Measurements from ENCODE around the gene HIRA. TPM values are rescaled to one million over a fixed set of nuclear protein-coding genes. Genes with fewer than 3 reads are reported as not detected.

The HIRA gene
- total and polyA plus RNA-seq, 2 of the 8 experiments (the other 6 are each of a cell fraction or from before 2014, with no cell fraction given): 34.9 to 67.2 TPM

DNA sequence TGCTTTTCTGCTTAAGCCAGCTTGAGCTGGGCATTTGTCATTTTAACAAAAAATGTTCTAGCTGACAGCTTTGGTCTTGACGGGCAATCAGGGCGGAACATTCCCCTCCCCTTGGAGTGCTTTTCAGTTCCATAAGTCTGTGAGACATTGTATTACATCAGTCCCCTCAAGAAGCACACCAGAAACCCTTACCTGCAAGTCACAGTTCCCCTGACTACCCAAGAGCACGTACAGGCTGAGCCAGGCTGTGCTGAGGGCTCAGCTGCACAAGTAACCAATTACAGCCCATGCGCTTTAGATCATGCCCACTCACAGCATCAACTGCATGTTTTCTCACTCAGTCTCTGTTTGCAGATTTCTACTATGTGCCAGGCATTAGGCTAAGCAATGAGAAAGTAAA lies 19.1 kb downstream of the HIRA start:
- no peak overlapping the region for H2AK5ac ChIP-seq (ENCODE audit: low read depth, low read length)
- no peak overlapping the region for H3K23ac ChIP-seq (ENCODE audit: insufficient read length)
- no peak overlapping the region for H2AFZ ChIP-seq (ENCODE audit: low read length)
- peaks cover 13 to 22% of the 10 kb centered on the region in 2 experiments for H4K20me1 ChIP-seq (replicated peaks in 1 of 2; ENCODE audit: control insufficient read depth in 1 of 2, insufficient read depth in 2 of 2, low read length in 2 of 2)
- no peak overlapping the region for H2BK5ac ChIP-seq (ENCODE audit: low read depth, low read length)
- no peak for FAIRE-seq
- H3K4ac ChIP-seq (replicated peaks; ENCODE audit: insufficient read length, low read depth, low read length): no peak overlapping the region
- H3K56ac ChIP-seq (replicated peaks; ENCODE audit: insufficient read length, low read depth, low read length): no peak overlapping the region
- H3K23me2 ChIP-seq (ENCODE audit: low read depth, low read length): no peaks in the 10 kb centered on the region
- H3K36me3 ChIP-seq (ENCODE audit: control insufficient read depth in 2 of 4, insufficient read depth in 4 of 4, low read length in 3 of 4): peaks cover 5 to 19% (median 13%) of the 10 kb centered on the region in 4 experiments; a peak in 7 of 8 replicates
- no peak overlapping the region for H3K27ac ChIP-seq (ENCODE audit: low read depth, low read length)
- ChIA-PET CTCF (ENCODE audit: partially characterized antibody) (interaction anchor here (0.5 to 1.2 kb wide), 3 partner anchors 20 to 55 kb away, joined by 3 to 6 read pairs (median 4); no protein-coding TSS in a partner anchor), POLR2A (ENCODE audit: partially characterized antibody) (interaction anchor here (1.3 to 4.8 kb wide), 3 partner anchors 13 to 19 kb away, joined by 3 to 24 read pairs (median 14); partner anchors contain the start of genes HIRA and MRPL40)
- 91% methylated on average over 4 of the region's 4 CpGs; no CpG with 5 or more reads in 1 of the 2 experiments for WGBS, 2 experiments (ENCODE audit: extremely low coverage in 1 of 2, insufficient coverage in 1 of 2, insufficient read length in 1 of 2, insufficient replicate concordance in 2 of 2, low coverage in 1 of 2, low lambda C conversion rate in 2 of 2, missing lambda C conversion rate in 1 of 2)
- 0 out of 2 replicates have a peak overlapping the region, but pooled peaks have one; percentile 52 for H2BK12ac ChIP-seq (ENCODE audit: low read depth, low read length)
- no peaks in the 10 kb centered on the region; a peak in 1 of 7 replicates for H3K4me1 ChIP-seq (replicated peaks in 1 of 4; ENCODE audit: control insufficient read depth in 3 of 4, insufficient read depth in 4 of 4, low read length in 3 of 4)
- H4K8ac ChIP-seq (ENCODE audit: extremely low read depth, insufficient read depth, low read length): no peak overlapping the region
- H4K5ac ChIP-seq (ENCODE audit: insufficient read length, low read depth, low read length): no peak overlapping the region
- H3K79me1 ChIP-seq (ENCODE audit: low read depth, low read length): peaks cover 20% of the 10 kb centered on the region
- H3K27me3 ChIP-seq (replicated peaks in 1 of 4; ENCODE audit: control insufficient read depth in 3 of 4, extremely low read depth in 1 of 4, insufficient read depth in 3 of 4, low read length in 3 of 4): no peaks in the 10 kb centered on the region
- peaks cover 10 to 67% of the 10 kb centered on the region in 2 experiments for H3K79me2 ChIP-seq (ENCODE audit: control insufficient read depth in 1 of 2, insufficient read depth in 2 of 2, low read length in 2 of 2)
- H3K9me3 ChIP-seq (ENCODE audit: insufficient read depth in 2 of 2, low read depth in 1 of 2, low read length in 1 of 2): no peaks in the 10 kb centered on the region
- no peak overlapping the region for H4K91ac ChIP-seq (replicated peaks; ENCODE audit: insufficient read length, low read length)
- no peak overlapping the region for H3K4me3 ChIP-seq (ENCODE audit: extremely low read depth in 1 of 4, insufficient read depth in 2 of 4, low read depth in 3 of 4, low read length in 4 of 4)
- H3K14ac ChIP-seq (ENCODE audit: insufficient read length): no peak overlapping the region
- no peak for TF ChIP-seq KDM5A (IDR thresholded peaks at IDR 0.05; ENCODE audit: low read length)
- no peak for TF ChIP-seq EGR1 (IDR thresholded peaks at IDR 0.05; ENCODE audit: borderline replicate concordance, low read depth, low read length)
- no peak for TF ChIP-seq CHD2 (IDR thresholded peaks at IDR 0.05; ENCODE audit: low read length)
- no peak for TF ChIP-seq SIX5 (IDR thresholded peaks at IDR 0.05; ENCODE audit: low read depth, low read length)
- TF ChIP-seq, protein P1, sequence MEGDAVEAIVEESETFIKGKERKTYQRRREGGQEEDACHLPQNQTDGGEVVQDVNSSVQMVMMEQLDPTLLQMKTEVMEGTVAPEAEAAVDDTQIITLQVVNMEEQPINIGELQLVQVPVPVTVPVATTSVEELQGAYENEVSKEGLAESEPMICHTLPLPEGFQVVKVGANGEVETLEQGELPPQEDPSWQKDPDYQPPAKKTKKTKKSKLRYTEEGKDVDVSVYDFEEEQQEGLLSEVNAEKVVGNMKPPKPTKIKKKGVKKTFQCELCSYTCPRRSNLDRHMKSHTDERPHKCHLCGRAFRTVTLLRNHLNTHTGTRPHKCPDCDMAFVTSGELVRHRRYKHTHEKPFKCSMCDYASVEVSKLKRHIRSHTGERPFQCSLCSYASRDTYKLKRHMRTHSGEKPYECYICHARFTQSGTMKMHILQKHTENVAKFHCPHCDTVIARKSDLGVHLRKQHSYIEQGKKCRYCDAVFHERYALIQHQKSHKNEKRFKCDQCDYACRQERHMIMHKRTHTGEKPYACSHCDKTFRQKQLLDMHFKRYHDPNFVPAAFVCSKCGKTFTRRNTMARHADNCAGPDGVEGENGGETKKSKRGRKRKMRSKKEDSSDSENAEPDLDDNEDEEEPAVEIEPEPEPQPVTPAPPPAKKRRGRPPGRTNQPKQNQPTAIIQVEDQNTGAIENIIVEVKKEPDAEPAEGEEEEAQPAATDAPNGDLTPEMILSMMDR (IDR thresholded peaks at IDR 0.05; ENCODE audit: control extremely low read depth in 1 of 3, insufficient read depth in 1 of 3, low read depth in 1 of 3, low read length in 3 of 3): no peak
- no peak for TF ChIP-seq NRF1 (IDR thresholded peaks at IDR 0.05; ENCODE audit: low read depth, low read length)
- TF ChIP-seq HDAC6 (IDR thresholded peaks at IDR 0.05; ENCODE audit: low read depth, low read length): no peak
- no peak for TF ChIP-seq ASH2L (IDR thresholded peaks at IDR 0.05; ENCODE audit: low read length)
- no peak for TF ChIP-seq RNF2 (IDR thresholded peaks at IDR 0.05; ENCODE audit: borderline replicate concordance, low read depth, low read length, missing control alignments, poor library complexity, severe bottlenecking)
- no peak for TF ChIP-seq TCF12 (IDR thresholded peaks at IDR 0.05; ENCODE audit: low read depth, low read length)
- no peak for TF ChIP-seq RBBP5 (IDR thresholded peaks at IDR 0.05; ENCODE audit: borderline replicate concordance, low read depth, low read length)
- no peak overlapping the region; a peak in 1 of 7 replicates for H3K9ac ChIP-seq (replicated peaks in 1 of 4; ENCODE audit: extremely low read depth in 1 of 4, low read depth in 3 of 4, low read length in 3 of 4)
- no peak for DNase-seq (ENCODE audit: low read depth in 1 of 2, low spot score in 2 of 2)
- H2BK20ac ChIP-seq (ENCODE audit: low read length): no peak overlapping the region
- H2BK120ac ChIP-seq (replicated peaks; ENCODE audit: low read depth, low read length): no peak overlapping the region
- H2BK15ac ChIP-seq (ENCODE audit: low read length): no peak overlapping the region
- 0 out of 2 replicates have a peak overlapping the region, but pooled peaks have one; percentile 63 for H3K18ac ChIP-seq (ENCODE audit: extremely low read depth, low read length)
- no peak overlapping the region for H3K4me2 ChIP-seq (ENCODE audit: insufficient read depth in 1 of 2, low read depth in 2 of 2, low read length in 2 of 2)
